ENCODE measurements around the gene MAP1S.

Gene MAP1S

GRCh38 chr19:17676295-17676694 lies 43.0 kb upstream of the MAP1S start:
- no peaks in the 10 kb centered on the region for H4K20me1 ChIP-seq (ENCODE audit: control insufficient read depth, insufficient read depth, low read depth, low read length)
- H3K4me1 ChIP-seq (ENCODE audit: control insufficient read depth, low read length) = peaks cover 11% of the 10 kb centered on the region
- H3K27me3 ChIP-seq (ENCODE audit: control insufficient read depth, low read length) = peaks cover 20% of the 10 kb centered on the region
- H3F3A ChIP-seq (ENCODE audit: control insufficient read depth, insufficient read depth) = no peaks in the 10 kb centered on the region
- H3K9me3 ChIP-seq (ENCODE audit: control insufficient read depth, insufficient read depth, low read length) = no peaks in the 10 kb centered on the region
- H3K79me2 ChIP-seq (ENCODE audit: control insufficient read depth, low read length) = no peaks in the 10 kb centered on the region
- H3K4me3 ChIP-seq (ENCODE audit: low read length) = no peak overlapping the region
- H3K36me3 ChIP-seq (ENCODE audit: control insufficient read depth, low read length) = no peaks in the 10 kb centered on the region
- no peak overlapping the region for H3K4me2 ChIP-seq (ENCODE audit: low read length)
- no peaks in the 10 kb centered on the region for H3K9me2 ChIP-seq (replicated peaks; ENCODE audit: control insufficient read depth, low read length)
- H3K27ac ChIP-seq (ENCODE audit: low read depth, low read length) = no peak overlapping the region
- TF ChIP-seq CTCF (IDR thresholded peaks at IDR 0.05; ENCODE audit: low read depth, low read length, poor library complexity, severe bottlenecking) (no peak), EZH2phosphoT487 (IDR thresholded peaks at IDR 0.05; ENCODE audit: borderline replicate concordance, low read length) (no peak)

GRCh38 chr19:17677002-17677401 lies 42.3 kb upstream of the MAP1S start:
- Histone ChIP-seq H3K9me2 (replicated peaks; ENCODE audit: control insufficient read depth, low read length) (no peaks in the 10 kb centered on the region), H3K27me3 (ENCODE audit: control insufficient read depth, low read length) (peaks cover 20% of the 10 kb centered on the region), H3K36me3 (ENCODE audit: control insufficient read depth, low read length) (no peaks in the 10 kb centered on the region), H4K20me1 (ENCODE audit: control insufficient read depth, insufficient read depth, low read depth, low read length) (no peaks in the 10 kb centered on the region), H3K4me2 (ENCODE audit: low read length) (no peak overlapping the region), H3K4me1 (ENCODE audit: control insufficient read depth, low read length) (peaks cover 9% of the 10 kb centered on the region), H3F3A (ENCODE audit: control insufficient read depth, insufficient read depth) (no peaks in the 10 kb centered on the region), H3K79me2 (ENCODE audit: control insufficient read depth, low read length) (no peaks in the 10 kb centered on the region), H3K4me3 (ENCODE audit: low read length) (no peak overlapping the region), H3K27ac (ENCODE audit: low read depth, low read length) (no peak overlapping the region), H3K9me3 (ENCODE audit: control insufficient read depth, insufficient read depth, low read length) (no peaks in the 10 kb centered on the region)
- TF ChIP-seq EZH2phosphoT487 (IDR thresholded peaks at IDR 0.05; ENCODE audit: borderline replicate concordance, low read length) (no peak), CTCF (IDR thresholded peaks at IDR 0.05; ENCODE audit: low read depth, low read length, poor library complexity, severe bottlenecking) (peak; percentile 56)

- Histone ChIP-seq H4K20me1 (ENCODE audit: control insufficient read depth, insufficient read depth, low read depth, low read length) (no peaks in the 10 kb centered on the region), H3K27me3 (ENCODE audit: control insufficient read depth, low read length) (peaks cover 22% of the 10 kb centered on the region), H3K9me2 (replicated peaks; ENCODE audit: control insufficient read depth, low read length) (no peaks in the 10 kb centered on the region), H3K4me1 (ENCODE audit: control insufficient read depth, low read length) (peaks cover 8% of the 10 kb centered on the region), H3F3A (ENCODE audit: control insufficient read depth, insufficient read depth) (no peaks in the 10 kb centered on the region), H3K9me3 (ENCODE audit: control insufficient read depth, insufficient read depth, low read length) (no peaks in the 10 kb centered on the region), H3K4me2 (ENCODE audit: low read length) (no peak overlapping the region), H3K36me3 (ENCODE audit: control insufficient read depth, low read length) (no peaks in the 10 kb centered on the region), H3K4me3 (ENCODE audit: low read length) (no peak overlapping the region), H3K79me2 (ENCODE audit: control insufficient read depth, low read length) (no peaks in the 10 kb centered on the region), H3K27ac (ENCODE audit: low read depth, low read length) (no peak overlapping the region)
- TF ChIP-seq EZH2phosphoT487 (IDR thresholded peaks at IDR 0.05; ENCODE audit: borderline replicate concordance, low read length) (no peak), CTCF (IDR thresholded peaks at IDR 0.05; ENCODE audit: low read depth, low read length, poor library complexity, severe bottlenecking) (no peak)
These were observed 40.4 kb upstream of the MAP1S start for GRCh38 chr19:17678836-17679235.

Data from DOHH2 (cell line).